GM18858 (cell line): ENCODE data around the gene EID3.
"Not testable (repeated sequence)": the region's sequence is repeated elsewhere in the genome, so short reads cannot be mapped to it uniquely, and the experiment has no call there.

Experiments used
- ATAC-seq: cut with Tn5 transposase; IDR thresholded peaks from one replicate; pipeline ENCODE4 v1.9.1; 2021; ENCODE audit not compliant: unreplicated experiment

Gene EID3

DNA sequence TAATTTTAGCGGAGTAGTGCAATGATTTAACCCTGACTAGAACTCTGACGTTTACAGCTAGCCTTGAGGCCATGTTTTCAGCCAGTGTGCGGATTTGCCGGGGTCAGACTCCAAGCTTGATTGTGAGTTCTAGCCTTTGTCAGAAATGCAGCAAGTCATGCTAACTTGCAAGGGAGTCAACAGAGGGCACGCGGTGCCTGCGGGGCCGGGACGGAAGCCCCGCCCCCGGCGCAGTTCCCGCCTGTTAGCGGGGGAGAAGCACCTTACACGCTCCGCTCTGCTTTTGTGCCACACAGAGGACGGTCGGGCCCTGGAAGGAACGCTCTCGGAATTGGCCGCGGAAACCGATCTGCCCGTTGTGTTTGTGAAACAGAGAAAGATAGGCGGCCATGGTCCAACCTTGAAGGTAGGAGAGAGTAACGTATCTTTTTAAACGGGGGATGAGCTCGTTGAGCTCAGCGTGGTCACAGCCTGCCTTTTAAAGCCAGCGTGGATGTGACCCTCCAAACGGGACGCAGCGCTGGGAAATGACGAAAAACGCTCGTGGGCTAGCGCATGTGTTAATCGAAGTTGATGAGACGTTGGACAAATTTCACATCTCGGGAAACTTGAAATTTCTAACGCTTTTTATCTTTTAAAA is 14.8 kb upstream of the EID3 start:
- ATAC-seq, result peak; percentile 40

DNA sequence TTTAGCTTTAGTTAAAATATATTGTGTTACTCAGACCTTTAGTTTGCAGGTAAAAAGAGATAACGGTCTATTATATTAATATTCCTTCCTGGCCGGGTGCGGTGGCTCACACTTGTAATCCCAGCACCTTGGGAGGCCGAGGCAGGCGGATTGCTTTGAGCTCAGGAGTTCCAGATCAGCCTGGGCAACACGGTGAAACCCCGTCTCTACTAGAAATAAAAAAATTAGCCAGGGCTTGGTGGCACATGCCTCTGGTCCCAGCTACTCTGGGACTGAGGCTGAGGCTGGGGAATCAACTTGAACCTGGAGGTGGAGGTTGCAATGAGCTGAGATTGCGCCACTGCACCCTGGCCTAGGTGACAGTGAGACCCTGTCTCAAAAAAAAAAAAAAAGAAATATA is 13.2 kb upstream of the EID3 start:
- no peak for ATAC-seq

DNA sequence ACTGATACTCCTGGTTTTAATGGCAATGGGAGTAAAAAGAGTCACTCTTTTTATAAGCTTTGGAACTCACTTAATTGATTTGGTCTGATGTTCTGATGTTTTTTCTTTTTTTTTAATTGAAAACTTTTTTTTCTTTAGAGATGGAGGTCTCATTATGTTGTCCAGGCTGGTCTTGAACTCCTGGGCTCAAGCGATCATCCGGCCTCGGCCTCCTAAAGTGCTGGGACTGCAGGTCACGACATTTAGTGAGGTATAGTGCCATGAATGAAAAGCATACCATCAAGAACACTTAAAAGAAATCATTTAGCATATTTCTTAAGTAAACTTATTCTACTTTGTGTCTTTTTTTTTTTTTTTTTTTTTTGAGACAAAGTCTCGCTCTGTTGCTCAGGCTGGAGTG is 12.7 kb upstream of the EID3 start:
- ATAC-seq, result no peak

DNA sequence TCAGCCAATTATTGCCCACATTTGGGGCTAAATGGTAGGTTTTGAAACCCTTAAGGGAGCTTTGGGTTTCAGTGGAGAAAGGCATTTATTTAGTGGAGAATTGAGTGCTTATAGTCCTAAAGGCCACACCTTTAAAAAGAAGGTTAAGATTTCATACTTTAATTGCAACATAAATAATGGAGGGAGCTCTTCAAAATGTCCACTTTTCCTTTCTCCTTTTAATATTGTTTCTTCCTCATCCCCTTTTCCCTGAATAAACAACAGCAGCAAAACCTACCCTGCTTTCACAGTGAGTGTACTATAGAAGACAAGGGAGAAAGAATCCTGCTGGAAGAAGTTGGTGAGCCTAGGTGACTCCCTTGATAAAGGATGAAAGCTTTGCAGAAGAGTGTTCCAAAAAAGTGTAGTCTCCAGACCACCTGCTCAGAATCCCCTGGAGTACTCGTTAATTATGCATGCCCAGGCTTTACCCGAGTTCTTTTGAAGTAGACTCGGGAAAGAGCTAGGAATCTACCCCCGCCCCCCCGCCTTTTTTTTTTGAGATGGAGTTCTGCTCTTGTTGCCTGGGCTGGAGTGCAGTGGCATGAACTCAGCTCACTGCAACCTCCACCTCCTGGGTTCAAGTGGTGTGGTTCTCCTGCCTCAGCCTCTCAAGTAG is 11.5 kb upstream of the EID3 start:
- ATAC-seq, result no peak

DNA sequence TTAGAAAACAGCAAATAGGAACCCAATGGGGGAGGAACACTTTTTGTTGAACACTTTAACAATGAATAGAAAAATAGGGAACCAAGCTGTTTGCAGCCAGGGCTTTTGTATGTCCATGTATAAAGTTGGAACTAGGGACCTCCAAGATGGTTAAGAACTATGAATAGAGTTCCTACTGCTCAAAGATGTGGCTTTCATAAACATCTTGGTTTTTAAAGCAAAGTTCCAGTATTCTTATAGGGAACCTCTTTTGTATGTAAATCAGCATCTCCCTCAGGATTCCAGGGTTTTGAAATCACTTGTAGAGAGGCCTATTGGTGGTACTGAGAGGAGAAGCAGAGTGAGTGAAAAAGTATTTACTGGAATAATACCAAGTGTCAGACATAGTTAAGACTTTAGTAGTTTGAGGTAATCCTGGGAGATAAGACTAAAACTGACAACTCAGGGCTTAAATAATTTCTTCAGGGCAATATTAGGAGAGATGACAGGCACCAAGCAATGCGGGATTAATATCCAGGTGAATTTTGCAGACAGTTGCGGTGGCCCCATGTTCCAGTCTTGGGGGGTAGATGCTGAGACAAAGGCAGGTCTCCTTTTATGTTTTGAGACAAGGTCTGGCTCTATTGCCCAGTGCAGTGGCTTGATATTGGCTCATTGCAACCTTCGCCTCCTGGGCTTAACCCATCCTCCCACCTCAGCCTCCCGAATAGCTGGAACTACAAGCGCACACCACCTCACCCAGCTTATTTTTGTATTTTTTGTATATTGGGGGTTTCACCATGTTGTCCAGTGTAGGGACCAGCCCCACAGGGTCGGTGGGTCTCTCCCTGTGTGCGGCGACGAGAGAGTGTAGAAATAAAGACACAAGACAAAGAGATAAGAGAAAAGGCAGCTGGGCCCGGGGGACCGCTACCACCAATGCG is 10.4 kb upstream of the EID3 start:
- no peak for ATAC-seq

DNA sequence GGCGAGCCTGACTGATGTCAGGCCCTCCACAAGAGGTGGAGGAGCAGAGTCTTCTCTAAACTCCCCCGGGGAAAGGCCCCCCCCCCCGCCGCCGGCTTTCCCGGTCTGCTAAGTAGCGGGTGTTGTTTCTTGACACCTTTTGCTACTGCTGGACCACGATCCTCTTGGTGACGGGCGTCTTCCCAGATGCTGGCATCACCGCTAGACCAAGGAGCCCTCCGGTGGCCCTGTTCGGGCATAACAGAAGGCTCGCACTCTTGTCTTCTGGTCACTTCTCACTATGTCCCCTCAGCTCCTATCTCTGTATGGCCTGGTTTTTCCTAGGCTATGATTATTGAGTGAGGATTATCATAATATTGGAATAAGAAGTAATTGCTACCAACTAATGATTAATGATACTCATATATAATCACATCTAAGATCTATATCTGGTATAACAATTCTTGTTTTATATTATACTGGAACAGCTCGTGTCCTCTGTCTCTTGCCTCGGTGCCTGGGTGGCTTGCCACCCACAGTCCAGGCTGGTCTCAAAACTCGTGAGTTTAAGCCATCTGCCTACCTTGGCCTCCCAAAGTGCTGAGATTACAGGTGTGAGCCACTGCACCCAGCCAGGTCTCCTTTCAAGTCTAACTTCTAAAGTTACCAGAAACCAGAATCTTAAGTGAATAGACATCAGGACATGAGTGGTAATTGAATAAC is 9.2 kb upstream of the EID3 start:
- ATAC-seq, result not testable (repeated sequence)

DNA sequence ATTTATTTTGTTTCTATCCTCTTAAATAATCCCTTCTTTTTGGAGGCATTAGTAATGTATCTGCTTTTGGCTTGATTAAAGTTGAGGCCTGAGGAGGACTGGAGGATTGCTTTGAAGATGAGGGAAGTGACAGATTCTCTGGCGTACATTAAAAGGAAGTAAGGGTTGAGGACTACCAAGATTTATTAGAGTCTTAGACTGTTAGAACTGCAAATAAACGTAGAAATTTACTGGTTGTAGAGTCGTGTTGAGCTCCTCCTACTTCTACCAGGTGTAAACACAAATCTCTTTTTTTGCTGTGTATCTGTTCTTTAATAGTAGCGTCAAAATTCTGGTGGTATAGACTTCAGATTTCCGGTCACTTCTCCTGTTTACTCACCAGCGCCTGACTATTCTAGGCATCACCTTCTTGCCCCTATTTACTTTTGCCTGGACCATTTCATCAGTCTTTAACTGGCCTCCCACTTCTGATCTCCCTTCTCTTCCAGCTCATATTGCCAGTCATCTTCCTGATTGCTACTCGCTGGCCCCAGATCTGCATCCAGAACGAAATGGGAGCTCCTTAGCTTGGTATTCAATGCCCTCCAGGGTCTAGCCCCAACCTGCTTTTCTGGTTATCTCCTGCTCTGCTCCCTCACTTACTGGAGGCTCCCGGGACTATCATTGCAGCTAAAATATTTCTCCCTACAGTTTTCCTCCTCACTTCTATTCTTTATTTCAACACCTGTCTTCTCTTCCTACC is 8.4 kb upstream of the EID3 start:
- ATAC-seq, result no peak

DNA sequence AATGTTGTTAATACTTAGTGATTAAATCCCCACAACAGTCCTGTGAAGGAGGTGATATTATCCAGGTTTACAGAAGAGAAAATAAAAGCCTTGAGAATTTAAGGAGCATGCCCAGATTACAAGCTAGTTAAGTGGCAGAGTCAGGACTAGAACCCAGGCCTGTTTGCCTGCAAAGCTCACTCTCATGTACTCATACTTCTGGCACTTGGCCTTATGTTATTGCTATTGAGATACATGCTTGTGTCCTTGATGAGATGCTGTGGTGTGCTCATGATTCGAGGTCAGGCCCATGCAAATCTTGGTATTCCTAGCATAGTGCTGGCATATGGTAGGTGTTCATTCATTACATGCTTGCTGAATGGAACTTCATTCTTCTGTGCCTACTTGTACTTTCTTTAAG is 7.6 kb upstream of the EID3 start:
- no peak for ATAC-seq

DNA sequence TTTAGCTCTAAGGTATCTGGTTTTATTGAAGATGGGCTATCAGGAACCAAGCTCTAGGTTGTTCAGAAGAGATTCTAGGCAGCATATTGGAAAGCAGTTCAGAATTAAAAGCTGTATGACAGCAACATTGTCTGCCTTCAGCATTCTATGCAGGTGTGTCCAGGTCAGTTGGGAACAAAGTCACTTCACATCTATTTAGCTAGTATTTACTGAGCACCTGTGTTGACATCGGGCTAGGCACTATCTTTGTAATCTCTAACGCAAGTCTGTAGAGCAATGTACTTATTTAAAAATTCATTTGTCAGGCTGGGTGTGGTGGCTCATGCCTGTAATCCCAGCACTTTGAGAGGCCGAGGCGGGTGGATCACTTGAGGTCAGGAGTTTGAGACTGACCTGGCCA is 6.8 kb upstream of the EID3 start:
- ATAC-seq, result no peak

DNA sequence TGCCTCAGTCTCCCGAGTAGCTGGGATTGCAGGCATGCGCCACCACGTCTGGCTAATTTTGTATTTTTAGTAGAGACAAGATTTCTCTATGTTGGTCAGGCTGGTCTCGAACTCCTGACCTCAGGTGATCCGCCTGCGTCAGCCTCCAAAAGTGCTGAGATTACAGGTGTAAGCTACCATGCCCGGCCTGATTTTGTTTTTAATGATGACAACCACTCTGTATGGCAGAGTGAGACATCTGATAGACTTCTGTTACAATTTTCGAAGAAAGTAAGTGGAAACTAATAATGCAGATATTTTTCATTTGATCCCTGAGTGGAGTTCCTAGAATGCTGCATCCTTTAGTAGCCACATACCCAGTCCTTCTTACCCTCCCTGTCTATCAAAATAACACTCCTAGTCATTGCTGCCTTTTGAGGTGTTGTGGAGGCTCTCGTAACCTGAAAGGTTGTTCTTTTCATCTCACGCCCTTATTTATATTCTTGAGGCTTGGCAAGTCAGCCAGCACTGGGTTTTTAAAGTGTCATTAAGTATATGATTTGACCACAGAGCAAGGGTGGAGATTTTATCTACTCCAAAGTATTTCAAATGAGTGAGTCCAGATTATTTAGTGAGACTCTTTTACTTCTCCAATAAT is 5.9 kb upstream of the EID3 start:
- ATAC-seq, result no peak

DNA sequence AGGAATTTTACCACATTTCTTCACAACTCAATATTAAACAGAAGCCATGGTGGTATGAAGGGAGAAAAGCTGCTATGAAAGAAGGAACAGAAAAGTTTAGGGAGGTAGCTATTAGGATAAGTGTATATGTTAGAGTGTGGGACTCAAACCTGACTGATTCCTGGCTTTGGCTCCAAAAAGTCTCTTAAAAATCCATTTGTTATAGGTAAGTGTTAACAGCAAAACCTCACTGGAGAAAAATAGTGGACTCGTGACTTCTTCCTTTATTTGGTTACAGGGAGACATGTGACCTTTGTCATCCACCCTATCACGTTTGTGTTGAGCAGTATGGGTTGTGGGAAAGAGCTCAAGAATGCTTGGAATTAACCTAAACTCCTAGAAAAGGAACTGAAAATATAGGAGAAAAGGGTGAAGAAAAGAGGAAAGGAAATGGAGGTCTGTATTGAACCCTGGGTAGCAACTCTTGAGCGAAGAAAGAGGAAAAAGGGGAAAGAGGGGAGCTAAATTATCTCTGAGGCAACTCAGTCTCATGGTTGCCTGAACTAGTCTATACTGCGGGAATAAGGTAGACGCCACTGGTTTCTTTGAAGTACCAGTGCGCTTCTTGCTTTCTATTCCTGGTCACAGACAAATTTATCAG is 3.6 kb upstream of the EID3 start:
- no peak for ATAC-seq

DNA sequence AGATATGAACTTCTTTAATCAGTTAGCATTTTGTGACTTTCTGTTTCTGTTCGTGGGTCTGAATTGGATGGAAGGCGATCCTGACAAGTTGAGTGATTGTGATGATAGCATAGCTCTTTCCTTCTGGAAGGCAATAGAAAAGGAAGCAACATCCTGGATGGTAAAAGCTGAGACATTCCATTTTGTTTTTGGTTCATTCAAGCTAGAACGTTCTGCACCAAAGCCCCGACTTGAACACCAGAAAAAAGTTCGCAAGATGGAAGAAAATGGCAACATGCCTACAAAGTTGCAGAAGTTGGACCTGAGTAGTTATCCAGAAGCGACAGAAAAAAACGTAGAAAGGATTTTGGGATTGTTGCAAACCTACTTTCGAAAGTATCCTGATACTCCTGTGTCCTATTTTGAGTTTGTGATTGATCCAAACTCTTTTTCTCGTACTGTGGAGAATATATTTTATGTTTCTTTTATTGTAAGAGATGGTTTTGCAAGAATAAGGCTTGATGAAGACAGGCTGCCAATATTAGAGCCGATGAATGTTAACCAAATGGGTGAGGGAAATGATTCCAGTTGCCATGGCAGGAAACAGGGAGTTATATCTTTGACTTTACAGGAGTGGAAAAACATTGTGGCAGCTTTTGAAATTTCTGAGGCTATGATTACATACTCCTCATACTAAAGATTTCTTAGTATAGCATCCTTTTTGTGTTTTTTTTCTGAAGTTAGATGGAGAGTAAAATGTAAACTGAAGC is 896 bp downstream of the EID3 start:
- no peak for ATAC-seq

DNA sequence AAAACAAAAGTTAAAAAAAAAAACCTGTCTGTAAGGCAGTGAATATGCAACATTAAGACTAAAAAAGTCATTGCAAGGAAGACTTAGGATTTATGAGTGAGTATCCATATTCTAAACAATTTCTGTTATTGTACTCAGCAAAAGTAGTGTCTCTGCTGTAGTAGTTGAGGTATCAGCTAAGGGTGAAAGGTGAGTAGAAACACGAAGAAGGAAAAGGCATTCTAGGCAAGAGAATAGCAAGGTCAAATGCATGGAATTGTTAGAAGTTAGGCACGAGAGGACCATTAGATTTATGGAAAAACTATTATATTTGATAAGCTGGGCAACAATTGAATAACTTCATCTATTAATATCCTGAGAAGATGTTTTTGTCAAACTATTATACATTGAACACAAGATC is 1.8 kb downstream of the EID3 start:
- ATAC-seq, result no peak

DNA sequence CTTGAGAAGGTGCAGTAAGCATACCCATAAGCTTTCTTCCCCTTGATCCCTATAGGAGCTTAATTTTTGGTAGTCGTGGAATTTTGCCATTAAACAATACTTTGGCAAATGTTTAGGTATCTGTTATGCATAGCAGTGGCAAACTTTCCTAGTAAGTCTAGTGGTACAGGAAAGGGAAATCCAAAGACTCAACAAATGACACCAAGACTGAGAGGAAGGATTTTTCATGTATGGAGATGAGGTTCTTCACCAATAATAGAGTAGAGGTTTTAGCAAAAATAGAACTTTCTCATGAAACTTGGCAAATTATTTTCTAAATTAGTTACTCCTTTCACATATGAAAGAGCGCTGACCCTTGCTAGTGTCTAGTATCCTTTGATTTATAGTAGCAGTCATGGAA is 2.8 kb downstream of the EID3 start:
- no peak for ATAC-seq

DNA sequence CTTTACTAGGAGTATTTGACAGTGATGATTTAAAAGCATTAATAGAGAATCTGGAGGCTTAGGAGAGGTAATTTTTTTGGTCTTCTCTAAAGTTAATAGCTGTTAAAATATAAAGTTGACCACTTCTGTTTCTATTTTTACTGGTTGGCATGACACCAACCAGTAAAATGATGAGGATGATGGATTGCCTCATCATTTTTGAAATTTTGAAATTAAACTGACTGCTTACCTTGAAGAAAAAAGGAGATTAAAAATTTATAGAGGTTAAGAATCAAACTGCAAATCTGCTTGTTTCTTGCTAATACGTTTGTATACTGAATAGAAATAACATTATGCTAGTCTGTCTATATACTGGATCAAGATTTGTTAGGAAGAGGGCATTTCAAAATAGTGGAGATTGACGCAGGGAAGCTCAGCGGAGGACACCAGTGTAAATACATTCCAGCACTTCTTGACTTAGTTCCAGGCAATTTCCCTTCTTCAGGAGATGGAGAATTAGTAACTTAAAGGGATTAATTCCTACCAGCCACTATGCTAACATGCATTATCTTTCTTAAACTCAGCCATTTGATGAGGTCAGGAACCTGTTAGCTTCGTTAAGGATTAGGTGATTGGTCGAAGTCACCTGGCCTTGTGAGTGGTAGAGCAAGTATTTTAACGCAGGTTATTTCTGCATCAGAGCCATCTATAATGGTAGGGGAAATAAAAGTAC is 3.6 kb downstream of the EID3 start:
- no peak for ATAC-seq

DNA sequence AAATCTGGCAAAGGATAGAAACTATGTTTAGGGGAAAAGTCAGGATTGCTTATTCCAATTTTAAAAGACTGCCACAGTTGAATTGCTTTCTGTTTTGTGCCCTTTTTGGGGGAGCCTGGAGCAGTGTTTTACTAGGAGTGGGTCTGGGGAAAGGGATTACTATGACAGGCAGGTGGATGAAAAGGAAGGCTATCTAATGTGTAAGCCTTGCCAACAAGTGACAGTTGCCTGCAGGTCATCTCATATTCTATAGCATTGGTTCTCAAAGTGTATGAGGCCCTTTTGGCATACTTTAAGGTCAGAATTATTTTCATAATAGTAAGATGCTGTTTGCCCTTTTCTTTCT is 4.1 kb downstream of the EID3 start:
- no peak for ATAC-seq

DNA sequence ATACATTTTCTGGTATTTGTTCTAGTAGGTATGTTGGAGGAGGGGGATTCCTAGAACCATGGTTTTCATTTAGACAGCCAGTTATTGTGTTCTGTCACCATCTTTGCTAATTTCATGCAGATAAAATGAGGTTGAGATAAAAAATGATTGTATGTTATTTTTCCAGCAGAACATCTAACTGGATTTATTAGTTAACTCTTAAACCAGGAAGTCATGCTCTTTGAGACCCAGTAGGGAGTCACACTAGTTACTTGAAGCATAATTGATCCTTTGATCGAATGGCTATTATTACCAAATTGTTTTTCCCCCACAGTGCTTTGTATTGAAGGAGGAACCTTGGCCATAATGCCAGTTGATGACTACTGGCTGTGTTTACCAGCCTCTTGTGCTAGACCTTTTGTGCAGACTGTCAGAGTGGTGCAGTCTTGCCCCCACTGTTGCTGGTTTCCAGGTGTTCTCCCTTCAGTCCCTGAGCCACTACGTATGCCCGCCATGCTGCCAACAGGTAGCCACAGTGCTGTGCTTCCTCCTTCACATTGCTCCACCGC is 6.0 kb downstream of the EID3 start:
- no peak for ATAC-seq
